HG03045 (cell line): Measurements from ENCODE around the gene TM4SF1.

Source experiments
- ATAC-seq: cut with Tn5 transposase; IDR thresholded peaks from one replicate; pipeline ENCODE4 v1.9.1; 2021; ENCODE audit warnings: mild to moderate bottlenecking, moderate library complexity; ENCODE audit not compliant: unreplicated experiment

Gene TM4SF1, protein sequence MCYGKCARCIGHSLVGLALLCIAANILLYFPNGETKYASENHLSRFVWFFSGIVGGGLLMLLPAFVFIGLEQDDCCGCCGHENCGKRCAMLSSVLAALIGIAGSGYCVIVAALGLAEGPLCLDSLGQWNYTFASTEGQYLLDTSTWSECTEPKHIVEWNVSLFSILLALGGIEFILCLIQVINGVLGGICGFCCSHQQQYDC

DNA sequence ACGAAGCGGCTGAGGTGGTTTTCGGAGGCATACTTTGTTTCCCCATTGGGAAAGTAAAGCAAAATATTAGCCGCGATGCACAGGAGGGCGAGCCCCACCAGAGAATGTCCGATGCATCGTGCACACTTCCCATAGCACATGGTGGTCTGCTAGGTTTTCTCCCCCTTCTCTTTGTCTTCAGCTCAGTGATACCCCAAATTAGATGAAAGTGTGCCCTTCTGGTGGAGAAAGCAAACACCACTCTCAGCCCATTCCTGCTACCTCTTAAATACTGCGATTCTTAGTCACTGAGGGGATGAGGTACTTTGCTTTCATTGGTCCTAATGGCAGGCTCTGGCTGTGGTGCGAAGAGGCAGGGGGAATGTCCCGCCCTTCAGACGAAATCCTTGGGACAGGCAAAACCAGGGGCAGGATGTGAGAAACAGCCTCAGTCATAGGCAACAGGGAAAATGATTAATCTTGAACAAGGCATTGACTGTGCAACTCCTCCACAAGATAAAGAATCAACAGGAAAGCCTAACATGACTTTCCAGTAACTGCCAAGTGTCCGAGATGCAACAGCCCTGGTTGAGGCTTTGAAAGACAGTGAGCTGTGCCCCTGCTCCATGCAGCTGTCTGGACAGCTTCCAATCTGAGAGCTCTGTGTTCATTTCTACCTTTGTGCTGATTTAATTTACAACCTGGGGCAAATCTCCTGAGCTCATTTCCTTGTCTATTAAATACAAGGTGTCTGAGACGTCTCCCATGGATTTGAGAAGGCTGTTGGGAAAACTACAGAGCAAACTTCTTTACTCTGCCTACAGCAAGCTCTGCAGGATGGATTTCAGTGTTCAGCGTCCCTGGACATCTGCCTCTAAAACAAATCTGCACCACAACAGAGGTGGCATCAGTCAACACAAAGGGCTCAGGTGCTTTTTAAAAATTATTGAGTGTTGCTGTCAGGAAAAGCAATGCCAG, at the start of gene TM4SF1:
TM4SF1 (minus strand) TSS at position 242 of the 957 bp plus-strand sequence; CDS start at position 140, 102 bp downstream.
- no peak for ATAC-seq

DNA sequence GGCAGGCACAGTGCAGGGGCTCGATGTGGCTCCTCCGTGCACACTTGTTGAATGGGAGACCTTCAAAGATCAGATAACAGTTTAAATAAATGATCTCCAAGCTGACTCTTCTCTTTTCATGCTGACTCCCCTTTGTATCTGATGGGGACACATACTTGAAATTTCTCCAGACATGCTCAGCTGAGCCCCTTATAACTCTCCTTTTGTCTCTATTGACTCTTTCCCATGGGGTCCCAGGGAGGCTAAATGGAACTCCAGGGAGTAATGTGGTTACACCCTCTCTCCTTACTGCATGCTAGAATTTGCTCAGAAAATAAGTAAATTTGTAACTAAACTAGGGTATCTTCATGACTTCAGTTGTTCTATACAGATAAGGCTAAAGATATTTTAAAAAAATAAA, 48.9 kb upstream of the TM4SF1 start:
- no peak for ATAC-seq

DNA sequence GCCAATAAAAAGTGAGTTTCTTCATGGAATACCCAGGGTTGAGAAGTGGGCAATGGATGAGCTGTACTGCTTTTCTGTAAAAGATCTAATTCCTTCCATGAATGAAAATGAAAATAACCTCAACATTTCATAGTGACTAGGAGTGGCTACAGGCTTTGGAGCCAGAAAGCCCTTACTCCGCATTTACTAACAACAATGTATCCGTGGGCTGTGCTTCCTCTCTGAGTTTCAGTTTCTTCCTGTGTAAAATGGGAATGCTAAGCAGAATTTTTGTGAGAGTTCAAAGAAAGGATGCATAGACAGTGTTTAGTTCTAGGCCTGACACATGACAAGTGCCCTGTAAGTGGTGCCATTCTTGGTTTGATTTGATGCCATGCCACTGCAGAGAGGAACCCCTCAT, 47.5 kb upstream of the TM4SF1 start:
- ATAC-seq = no peak

DNA sequence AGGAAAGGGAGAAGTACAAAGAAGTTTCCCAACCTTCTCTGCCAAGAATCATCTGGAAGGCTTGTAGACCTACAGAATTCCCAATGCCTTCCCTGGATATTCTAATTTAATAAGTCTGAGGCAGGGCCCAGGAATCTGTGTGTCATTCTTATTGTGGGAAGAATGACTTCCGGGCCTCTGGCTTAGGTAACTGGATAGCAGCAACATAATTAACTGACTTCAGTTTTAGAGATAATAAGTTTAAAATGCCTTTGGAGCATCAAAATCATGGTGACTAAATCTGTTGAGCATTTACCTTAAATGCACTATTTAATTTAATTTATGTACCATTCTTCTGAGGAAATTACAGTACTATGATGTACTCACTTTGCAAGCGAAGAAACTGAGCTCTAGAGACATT, 44.3 kb upstream of the TM4SF1 start:
- no peak for ATAC-seq

DNA sequence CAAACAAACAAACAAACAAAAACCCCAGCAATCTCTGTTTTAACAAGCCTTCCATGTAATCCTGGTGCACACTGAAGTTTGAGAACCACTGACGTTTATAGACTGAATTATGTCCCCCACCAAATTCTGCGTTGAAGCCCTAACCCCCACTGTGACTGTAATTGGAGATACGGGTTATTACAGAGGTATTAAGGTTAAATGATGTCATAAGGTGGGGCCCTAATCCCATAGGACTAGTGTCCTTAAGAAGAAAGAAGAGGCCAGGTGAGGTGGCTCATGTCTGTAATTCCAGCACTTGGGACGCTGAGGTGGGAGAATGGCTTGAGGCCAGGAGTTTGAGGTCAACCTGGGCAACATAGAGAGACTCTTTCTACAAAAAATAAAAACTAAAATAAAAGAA, 42.4 kb upstream of the TM4SF1 start:
- no peak for ATAC-seq

DNA sequence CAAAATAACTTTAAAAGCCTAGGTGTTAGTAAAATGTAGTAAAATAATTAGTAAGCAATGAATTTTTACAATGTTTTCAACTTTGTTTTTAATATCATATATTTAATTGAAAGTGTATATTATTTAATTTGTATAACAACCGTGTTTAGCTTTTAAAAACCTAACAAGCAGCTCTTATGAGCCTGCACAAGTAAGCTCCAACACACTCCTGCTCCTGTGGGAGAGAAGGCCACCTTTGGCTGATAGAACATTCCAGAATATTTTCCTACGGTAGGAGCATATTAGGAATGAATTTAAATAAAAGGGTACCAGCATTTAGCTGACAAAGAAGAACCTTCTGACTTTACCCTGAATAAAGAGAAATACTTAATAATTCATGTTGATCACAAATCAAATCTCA, 40.3 kb upstream of the TM4SF1 start:
- ATAC-seq = no peak

DNA sequence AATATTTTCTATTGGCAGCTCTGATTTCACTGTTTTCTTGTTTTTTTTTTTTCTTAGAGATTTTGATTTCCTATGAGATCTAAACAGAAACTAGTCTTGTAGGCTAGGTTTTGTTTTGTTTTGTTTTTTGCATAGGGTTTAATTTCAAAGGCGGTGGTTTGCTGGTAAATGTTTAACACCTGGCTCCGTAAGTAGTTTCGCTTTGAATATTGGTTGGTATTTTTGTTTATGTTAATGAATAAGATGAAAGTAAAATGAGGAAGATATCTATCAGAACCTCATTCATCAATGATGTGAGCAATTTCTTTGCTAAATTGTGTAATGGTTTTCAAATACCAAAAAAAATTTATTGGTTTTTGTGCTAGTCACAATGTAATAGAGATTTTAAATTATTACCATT, 39.7 kb upstream of the TM4SF1 start:
- peak; percentile 79 for ATAC-seq

DNA sequence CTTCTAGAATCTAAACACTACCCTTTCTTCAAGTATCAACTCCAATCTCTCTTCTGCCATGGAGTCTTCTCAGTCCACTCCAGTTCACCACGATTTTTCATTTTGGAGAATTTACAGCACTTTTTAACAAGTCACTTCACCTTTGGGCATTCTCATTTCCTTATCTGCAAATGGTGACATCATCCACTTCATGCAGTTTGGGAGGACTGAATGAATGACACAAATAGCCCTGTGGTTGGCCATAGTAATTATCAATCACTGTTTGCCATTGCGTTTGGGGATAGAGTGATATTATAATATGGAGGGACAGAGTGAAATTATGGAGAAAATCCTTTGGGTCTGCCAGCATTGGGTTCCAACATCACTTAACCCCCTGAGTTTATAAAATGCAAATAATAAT, 38.0 kb upstream of the TM4SF1 start:
- ATAC-seq = no peak

DNA sequence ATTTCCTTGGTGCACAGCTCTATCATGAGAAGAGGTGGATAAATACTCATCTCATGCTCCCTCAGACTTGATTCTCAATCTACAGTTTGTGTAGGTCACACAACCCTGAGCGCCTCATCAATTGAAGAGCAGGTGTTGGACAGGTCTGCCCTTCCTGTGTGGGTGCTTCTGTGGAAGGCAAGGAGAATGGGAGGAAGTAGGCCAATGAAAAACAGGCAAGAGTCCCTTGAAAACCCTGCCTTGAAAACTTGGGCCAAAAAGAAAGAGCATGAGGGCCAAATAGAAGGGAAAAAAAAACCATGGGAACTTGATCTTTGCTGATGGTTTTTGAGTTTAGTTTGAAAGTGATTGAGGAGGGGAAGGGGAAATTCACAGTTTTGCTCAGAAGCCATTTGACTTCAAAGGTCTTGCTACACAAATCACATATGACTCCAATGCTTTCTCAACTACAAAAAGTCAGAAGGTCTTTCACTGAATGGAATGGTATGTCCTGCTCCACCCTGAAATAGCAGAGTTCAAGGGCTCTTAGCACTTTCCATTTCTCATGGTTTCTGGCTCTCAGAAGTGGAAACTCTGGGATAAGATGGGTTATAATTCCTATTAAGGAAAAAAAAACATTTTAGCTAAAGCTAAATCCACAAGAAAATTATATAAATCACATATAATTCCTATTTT, 37.2 kb upstream of the TM4SF1 start:
- ATAC-seq = no peak

DNA sequence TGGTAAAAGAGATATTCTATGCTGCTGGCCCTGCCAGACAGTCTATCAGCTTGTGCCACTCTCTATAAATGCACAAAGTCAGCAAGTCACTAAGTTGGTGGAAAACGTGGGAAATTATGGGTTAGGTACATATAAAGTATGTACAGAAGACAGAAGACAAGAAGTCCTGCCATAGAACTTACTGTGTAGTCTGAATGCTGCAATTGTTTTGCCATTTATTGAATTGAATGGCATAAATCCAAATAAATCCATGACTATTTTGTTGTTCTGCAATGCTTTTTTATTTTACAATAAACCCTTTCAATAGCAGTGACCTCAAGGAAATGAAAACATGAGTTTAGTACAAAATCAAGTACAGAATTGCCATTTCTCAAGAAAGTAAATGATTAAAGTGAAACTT, 34.1 kb upstream of the TM4SF1 start:
- ATAC-seq = no peak

DNA sequence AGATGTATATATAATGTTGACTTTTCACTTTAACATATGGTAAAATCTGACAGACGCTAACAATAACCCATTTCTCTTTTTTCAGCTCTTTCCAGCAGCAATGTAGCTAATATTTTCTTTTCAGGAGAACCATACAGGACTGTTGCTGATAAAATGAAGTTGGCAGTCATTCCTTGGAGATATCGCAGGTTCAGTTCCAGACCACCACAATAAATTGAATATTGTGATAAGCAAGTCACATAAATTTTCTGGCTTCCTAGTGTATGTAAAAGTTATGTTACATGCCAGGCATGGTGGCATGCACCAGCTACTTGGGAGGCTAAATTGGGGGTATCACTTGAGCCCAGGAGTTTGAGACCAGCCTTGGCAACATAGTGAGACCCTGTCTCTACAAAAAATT, 31.9 kb upstream of the TM4SF1 start:
- ATAC-seq = no peak

DNA sequence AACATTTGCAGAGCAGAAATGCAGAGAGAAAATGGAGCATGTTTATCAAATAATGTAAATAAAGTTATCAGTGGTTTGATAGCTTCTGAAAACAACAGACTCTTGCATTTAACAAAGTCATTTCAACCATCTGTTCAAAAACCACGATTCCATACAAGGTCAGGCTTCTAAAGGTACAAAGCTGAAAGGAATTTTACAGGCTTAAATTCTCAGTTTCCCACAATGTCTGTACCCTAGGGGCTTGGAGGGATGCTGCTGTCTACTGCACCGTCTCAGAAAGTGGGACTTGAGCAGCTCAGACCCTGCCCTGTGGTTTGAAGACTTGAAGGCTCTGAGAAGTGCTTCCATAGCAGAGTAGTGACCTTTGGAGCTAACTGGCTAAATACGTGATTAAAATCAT, 30.4 kb upstream of the TM4SF1 start:
- ATAC-seq = no peak

DNA sequence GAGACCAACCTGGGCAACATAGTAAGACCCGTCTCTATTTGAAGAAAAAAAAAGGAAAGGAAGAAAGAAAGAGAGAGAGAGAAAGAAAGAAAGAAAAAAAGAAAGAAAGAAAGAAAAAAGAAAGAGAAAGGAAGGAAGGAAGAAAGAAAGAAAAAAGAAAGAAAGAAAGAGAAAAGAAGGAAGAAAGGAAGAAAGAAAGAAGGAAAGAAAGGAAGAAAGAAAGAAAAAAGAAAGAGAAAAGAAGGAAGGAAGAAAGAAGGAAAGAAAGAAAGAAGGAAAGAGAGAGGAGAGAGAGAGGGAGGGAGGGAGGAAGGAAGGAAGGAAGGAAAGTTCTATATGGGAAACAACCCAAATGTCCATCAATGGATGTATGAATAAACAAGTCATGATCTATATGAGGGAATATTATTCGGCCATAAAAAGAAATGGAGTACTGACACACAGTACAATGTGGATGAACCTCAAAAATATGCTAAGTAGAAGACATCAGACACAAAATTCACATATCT, 28.8 kb upstream of the TM4SF1 start:
- ATAC-seq = no peak

DNA sequence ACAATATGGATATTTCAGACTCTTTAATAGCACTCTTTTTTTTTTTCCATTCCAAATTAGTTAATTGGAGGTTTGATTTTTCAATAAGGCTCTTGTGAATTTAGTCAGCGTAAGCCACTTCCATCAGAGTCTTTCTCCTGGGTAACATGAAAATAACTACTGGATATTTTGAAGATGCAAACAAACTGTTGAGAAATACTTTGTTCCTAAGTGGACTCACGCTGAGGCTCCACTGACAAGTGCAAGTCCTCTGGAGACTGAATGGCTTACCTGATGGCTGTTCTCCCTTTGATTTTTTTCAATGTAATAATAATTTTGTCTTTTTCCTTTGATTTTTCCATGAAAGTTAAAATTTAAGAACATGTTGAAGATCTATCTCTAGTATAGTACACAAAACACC, 26.0 kb upstream of the TM4SF1 start:
- ATAC-seq = no peak

DNA sequence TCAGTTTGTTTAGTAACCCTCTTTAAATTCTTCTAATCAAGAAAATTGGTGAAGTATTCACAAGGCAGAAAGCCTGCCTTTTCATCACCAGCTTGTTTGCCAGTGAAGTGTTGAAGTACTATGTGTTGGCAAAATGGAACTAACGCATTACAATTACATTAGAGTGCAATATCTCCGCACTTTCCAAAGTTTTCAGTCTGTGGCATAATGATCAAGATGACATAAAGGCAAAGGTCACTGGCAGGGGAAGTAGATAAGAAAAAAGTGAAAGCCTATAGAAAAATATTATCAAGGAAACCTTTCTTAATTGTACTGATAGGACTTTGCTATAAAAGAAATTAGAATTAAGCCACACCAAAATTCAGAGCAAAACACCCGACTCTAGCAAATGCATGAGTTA, 25.0 kb upstream of the TM4SF1 start:
- ATAC-seq = no peak

DNA sequence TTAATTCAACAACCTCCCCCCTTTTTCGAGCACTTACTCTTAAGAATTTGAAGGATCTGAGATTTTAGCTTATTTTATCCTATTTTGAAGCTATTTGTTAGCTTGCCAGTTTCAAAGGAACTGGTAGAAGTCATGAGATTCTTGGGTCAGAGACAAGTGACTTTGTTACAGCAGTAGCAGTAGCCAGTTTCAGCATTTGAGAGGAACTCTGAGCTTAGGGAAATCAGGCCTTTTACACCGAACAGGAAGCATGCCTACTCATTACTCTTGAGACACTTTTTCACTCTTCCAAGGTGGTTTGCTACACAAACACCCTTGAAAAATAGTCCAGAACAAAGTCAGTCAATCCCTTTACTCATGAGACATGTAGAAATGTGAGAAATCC, 24.5 kb upstream of the TM4SF1 start:
- ATAC-seq = no peak

DNA sequence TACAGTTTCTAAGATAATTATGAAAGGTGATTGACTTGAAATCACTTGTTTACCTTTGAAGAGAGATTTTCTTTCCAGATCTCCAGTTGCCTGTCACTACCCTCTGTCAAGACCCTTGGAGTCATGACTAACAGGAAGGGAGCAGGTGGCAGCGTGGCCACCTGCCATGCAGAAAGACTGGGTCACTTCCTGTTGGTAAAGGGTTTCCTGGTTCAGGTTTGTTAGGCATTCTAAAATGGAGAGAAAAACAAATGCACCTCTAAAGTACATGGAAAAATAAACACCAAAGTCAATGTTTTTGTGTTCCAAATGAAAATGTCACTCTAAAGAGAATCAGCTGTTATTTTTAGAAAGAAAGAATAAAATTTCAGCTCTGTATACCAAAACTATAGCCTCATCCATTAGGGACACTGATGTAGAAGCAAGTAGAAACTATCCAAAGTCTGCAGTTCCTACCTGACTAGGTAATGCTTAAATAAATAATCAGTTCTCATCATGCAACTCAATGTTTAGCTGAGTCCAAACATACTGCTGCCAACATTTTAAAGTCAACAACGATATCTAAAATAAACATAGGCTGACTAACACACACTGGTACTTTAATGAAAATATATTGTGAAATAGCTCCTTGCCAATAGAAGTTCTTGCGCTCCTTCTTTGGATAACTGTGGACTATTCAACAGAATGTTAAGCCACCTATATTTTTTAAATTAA, 23.9 kb upstream of the TM4SF1 start:
- no peak for ATAC-seq

DNA sequence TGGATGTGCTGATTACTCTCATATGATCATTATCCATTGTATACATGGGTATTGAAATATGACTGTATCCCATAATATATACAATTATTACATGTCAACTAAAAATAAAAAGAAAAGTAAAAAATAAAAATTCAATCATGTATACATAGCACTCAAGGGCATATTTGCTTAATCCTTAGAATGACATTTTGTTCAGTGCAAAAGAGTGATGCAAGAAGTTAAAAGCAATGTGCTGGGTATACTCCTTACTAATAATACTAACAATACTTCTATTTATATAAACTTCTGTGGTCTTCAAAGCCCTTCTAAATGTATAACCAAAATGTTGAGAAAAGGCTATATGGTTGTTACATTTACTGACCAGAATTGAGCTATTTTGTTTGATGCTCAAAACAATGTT, 23.2 kb upstream of the TM4SF1 start:
- no peak for ATAC-seq

DNA sequence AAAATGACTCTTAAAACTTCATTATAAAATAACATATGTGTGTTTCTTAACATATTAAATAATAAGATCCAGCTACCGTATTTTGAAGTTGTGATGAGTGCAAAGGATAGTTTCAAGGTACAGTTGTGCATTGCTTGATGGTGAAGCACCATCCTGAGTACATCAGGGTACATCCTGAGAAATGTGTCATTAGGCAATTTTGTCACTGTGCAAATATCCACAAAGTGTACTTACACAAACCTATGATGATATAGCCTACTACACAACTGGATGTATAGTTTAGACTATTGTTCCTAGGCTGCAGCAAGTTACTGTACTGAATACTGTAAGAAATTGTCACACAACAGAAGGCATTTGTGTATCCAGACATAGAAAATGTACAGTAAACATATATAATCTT, 20.8 kb upstream of the TM4SF1 start:
- no peak for ATAC-seq

DNA sequence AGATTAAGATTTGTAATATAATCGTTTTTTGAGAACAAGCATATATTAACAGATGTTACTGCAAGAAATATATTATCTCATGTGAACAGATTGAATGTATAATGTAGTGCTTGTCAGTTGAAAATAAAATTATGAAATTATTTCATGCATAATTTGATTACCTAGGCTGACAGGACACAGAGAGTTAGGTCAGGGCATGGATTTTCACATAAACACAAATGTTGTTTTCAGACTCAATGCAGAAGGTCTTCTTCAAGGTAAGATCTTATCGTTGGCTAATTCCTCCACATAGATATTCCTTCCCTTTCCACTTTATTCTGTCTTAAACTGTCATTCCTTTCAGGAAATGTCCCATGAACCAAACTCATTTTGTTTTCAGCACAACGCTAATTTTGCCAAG, 20.1 kb upstream of the TM4SF1 start:
- ATAC-seq = no peak

DNA sequence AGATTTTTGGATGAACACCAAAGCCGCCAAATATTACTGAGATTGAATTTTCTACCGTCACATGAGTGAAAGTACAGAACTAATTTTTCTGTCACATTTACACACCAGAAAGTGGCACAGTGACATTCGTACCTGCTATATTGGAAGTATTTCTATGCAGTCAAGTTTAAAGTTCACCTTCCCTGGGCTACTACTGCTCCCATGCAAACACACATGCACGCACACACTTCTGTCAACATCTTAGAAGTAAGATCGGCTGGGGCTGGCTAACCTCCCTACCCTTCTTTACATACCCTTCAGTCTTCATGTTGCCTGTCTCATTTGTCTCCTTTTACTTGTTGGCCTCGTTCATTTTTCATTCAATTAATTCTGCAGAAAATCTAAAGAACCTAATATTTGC, 19.0 kb upstream of the TM4SF1 start:
- no peak for ATAC-seq
